GM10248 (cell line): ENCODE data around the gene LRRFIP2.
A peak's percentile ranks its signal among the peaks of the same experiment; 100 is the strongest.

Experiments used
- CTCF ChIA-PET: fragments of 300-600 bp; sonication (Branson Sonifier 250); formaldehyde crosslinking; extraction: SDS; loops from one replicate; lab custom pipeline; 2021; ENCODE audit warnings: antibody characterized with exemption; lab: Yijun Ruan, JAX
- POLR2A ChIA-PET: fragments of 350-650 bp; sonication (Branson Sonifier 250); formaldehyde crosslinking; extraction: SDS; loops from one replicate; lab custom pipeline; 2020; ENCODE audit warnings: antibody characterized with exemption; lab: Yijun Ruan, JAX
- DNase-seq: peaks from one replicate; pipeline ENCODE4 v3.0.0; 2012; ENCODE audit errors: extremely low spot score
- TF ChIP-seq, protein P1 (sequence below): IDR thresholded peaks from 2 replicates; pipeline ENCODE4 v1.5.1; 2012; ENCODE audit warnings: mild to moderate bottlenecking, low read depth; ENCODE audit errors: extremely low read depth, missing control alignments, control extremely low read depth

LRRFIP2 gene

DNA sequence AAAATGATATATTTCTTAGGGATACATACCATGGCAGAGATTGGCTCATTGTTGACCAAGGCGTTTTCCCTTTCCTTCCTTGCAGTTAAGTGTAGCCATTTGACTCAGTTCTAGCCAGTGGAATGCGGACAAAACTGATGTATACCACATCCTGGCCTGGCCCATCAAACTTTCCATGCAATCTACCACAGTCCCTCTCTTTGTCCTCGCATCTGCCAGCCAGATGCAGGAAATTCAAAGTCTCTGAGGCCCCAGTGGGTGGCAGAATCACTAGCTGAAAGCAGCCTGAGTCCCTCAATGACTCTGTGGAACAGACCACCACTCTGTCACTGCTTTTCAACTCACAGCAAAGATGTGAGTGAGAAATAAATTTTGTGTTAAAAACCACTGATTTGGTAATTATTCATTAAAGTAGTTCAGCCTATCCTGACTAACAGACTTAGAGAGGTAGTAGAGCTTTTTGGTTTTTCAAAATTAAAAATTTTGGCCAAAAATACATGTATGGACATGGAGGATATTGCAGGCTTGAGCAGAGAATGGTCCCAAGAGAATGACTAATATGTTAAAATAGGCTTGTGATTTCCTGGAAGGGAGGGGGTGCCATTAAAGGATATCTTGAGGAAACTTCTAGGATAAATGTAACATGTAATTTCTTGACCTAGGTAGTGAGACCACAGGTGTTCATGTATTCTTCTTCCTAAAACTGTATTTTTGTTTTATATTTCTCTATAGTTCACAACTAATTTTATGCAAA, 10.9 kb downstream of the LRRFIP2 start:
- CTCF ChIA-PET = interaction anchor here (0.8 to 1.8 kb wide), 7 partner anchors 10 to 84 kb away, joined by 3 to 7 read pairs (median 3); no protein-coding TSS in a partner anchor

GRCh38 chr3:37162501-37163245, 11.7 kb downstream of the LRRFIP2 start:
- DNase-seq = peak; percentile 43
- POLR2A ChIA-PET = interaction anchor here (0.5 to 1.1 kb wide), 3 partner anchors 10 to 134 kb away, joined by 3 to 4 read pairs (median 3); no protein-coding TSS in a partner anchor
- TF ChIP-seq, protein P1, sequence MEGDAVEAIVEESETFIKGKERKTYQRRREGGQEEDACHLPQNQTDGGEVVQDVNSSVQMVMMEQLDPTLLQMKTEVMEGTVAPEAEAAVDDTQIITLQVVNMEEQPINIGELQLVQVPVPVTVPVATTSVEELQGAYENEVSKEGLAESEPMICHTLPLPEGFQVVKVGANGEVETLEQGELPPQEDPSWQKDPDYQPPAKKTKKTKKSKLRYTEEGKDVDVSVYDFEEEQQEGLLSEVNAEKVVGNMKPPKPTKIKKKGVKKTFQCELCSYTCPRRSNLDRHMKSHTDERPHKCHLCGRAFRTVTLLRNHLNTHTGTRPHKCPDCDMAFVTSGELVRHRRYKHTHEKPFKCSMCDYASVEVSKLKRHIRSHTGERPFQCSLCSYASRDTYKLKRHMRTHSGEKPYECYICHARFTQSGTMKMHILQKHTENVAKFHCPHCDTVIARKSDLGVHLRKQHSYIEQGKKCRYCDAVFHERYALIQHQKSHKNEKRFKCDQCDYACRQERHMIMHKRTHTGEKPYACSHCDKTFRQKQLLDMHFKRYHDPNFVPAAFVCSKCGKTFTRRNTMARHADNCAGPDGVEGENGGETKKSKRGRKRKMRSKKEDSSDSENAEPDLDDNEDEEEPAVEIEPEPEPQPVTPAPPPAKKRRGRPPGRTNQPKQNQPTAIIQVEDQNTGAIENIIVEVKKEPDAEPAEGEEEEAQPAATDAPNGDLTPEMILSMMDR = no peak
- CTCF ChIA-PET = interaction anchor here (0.8 to 1.8 kb wide), 7 partner anchors 11 to 85 kb away, joined by 3 to 7 read pairs (median 3); no protein-coding TSS in a partner anchor

More for the DNA sequence above, 10.9 kb downstream of the LRRFIP2 start:
- no peak for DNase-seq
- POLR2A ChIA-PET = no interaction called here
- TF ChIP-seq, protein P1 = no peak

GRCh38 chr3:37161351-37161750, 13.0 kb downstream of the LRRFIP2 start:
- TF ChIP-seq, protein P1 = no peak
- ChIA-PET CTCF (no interaction called here), POLR2A (no interaction called here)
- DNase-seq = no peak

DNA sequence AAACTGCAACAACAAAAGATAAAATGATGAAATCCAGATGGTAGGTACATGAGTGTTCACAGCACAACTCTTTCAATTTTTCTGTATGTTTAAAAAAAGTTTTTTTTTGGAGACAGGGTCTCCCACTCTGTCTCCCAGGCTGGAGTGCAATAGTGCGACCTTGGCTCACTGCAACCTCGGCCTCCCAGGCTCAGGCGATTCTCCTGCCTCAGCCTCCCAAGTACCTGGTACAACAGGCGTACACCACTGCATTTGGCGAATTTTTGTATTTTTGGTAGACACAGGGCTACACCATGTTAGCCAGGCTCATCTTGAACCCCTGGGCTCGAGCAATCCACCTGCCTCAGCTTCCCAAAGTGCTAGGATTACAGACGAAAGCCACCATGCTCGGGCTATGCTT, 18.6 kb downstream of the LRRFIP2 start:
- ChIA-PET POLR2A (no interaction called here), CTCF (no interaction called here)
- TF ChIP-seq, protein P1 = no peak
- DNase-seq = no peak

DNA sequence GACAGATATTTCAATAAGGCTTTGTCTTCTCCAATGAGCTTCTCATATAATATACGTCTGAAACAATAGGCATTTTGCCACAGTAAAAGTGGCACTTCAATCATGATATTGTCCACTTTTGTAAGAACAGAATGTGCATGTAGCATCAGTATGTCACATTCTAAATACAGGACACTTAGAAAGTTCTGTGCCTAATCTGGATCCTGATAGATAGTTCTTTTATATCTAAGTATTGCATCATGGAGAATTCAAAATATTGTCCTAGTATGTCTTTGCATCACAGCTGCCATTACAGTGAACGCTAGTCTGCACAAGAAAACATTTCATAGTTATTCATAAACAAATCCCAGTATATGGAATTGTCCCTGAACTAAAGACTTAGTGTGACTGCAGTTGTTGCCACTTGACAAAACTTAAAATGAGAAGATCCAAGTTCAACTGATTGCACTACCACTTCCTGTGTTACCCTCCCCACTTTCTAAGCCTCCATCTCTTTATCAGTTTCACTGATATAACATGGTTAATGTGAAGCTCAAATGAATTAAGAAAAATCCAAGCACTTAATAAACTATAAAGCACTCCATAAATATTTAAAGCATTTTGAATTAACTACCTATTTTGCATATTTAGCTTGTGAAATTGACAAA, 19.6 kb downstream of the LRRFIP2 start:
- no peak for DNase-seq
- POLR2A ChIA-PET = no interaction called here
- CTCF ChIA-PET = interaction anchor here (1.5 kb wide), 1 partner anchor 36 kb away, joined by 3 read pairs; no protein-coding TSS in a partner anchor
- TF ChIP-seq, protein P1 = no peak

DNA sequence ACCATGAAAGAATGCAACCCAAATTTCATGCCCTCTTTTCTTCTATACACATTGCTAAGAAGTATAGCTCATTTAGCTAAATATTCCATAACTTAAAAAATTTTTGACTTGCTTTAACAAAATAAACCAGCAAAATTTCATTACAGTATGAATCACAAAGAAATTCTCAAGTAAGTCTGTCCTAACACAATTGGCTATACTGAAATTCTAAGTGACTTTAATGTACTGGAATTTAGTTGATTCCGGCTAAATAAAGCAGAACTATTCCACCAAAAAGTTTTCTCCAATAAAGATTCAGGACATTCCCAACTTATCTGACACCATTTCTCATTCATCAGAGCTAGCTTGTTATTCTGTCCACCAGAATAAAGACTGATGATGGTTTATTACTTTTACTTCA, 23.8 kb downstream of the LRRFIP2 start:
- TF ChIP-seq, protein P1 = no peak
- ChIA-PET CTCF (interaction anchor here (1.0 to 2.2 kb wide), 5 partner anchors 8 to 21 kb away, joined by 3 to 6 read pairs (median 3); no protein-coding TSS in a partner anchor), POLR2A (no interaction called here)
- no peak for DNase-seq
